ENCODE results near the gene RNF31. TPM values are rescaled to one million over a fixed set of nuclear protein-coding genes. Genes with fewer than 3 reads are reported as not detected.

RNF31 gene
- total RNA-seq, 2 donors from 2014 or later, result 75.5 to 82.9 TPM

DNA sequence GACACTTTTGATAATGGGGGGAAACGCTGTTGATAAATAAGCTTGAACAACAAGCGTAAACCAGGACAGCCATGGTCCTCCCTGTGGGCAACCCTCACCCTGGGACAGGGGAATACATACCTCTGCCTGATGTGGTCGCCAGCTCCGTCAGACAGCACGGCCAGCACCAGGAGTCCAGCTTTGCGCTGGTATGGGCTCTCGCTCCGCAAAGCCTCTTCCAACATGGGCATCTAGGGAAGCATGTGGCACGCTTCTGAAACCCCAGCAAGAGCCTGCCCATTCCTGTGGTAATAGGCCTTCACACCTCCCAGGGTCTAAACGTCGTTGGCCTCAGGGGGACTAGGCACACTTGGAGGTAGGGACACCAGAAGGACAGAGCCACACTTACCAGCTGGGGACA lies 38.4 kb downstream of the RNF31 start:
- Histone ChIP-seq H3K9me3 (ENCODE audit: control insufficient read depth, low read length) (no peaks in the 10 kb centered on the region), H3K27ac (ENCODE audit: low read depth, low read length) (no peak overlapping the region), H3K4me1 (ENCODE audit: control insufficient read depth, insufficient read depth, low read length) (no peaks in the 10 kb centered on the region), H3K4me3 (ENCODE audit: low read length) (no peak overlapping the region), H3K27me3 (ENCODE audit: control insufficient read depth, insufficient read depth, low read length, poor library complexity, severe bottlenecking) (no peaks in the 10 kb centered on the region), H3K36me3 (ENCODE audit: control insufficient read depth, insufficient read depth, low read length) (peaks cover 65% of the 10 kb centered on the region), H3K9ac (ENCODE audit: extremely low read depth, low read length, poor library complexity, severe bottlenecking) (no peak overlapping the region)
- DNase-seq, result no peak
- Mint-ChIP-seq H3K27ac (no peak overlapping the region), H3K9me3 (no peaks in the 10 kb centered on the region), H3K4me3 (no peak overlapping the region), H3K27me3 (ENCODE audit: insufficient read depth) (no peaks in the 10 kb centered on the region), H3K4me1 (peaks cover 6% of the 10 kb centered on the region), H3K36me3 (ENCODE audit: low read depth) (peaks cover 43% of the 10 kb centered on the region)
- TF ChIP-seq, protein P1, sequence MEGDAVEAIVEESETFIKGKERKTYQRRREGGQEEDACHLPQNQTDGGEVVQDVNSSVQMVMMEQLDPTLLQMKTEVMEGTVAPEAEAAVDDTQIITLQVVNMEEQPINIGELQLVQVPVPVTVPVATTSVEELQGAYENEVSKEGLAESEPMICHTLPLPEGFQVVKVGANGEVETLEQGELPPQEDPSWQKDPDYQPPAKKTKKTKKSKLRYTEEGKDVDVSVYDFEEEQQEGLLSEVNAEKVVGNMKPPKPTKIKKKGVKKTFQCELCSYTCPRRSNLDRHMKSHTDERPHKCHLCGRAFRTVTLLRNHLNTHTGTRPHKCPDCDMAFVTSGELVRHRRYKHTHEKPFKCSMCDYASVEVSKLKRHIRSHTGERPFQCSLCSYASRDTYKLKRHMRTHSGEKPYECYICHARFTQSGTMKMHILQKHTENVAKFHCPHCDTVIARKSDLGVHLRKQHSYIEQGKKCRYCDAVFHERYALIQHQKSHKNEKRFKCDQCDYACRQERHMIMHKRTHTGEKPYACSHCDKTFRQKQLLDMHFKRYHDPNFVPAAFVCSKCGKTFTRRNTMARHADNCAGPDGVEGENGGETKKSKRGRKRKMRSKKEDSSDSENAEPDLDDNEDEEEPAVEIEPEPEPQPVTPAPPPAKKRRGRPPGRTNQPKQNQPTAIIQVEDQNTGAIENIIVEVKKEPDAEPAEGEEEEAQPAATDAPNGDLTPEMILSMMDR (conservative IDR thresholded peaks at IDR 0.05), result no peak
- 94 to 97% methylated on average over 10 to 11 of the region's 11 CpGs for WGBS, 2 experiments (ENCODE audit: insufficient coverage in 1 of 2, insufficient read length in 1 of 2)

DNA sequence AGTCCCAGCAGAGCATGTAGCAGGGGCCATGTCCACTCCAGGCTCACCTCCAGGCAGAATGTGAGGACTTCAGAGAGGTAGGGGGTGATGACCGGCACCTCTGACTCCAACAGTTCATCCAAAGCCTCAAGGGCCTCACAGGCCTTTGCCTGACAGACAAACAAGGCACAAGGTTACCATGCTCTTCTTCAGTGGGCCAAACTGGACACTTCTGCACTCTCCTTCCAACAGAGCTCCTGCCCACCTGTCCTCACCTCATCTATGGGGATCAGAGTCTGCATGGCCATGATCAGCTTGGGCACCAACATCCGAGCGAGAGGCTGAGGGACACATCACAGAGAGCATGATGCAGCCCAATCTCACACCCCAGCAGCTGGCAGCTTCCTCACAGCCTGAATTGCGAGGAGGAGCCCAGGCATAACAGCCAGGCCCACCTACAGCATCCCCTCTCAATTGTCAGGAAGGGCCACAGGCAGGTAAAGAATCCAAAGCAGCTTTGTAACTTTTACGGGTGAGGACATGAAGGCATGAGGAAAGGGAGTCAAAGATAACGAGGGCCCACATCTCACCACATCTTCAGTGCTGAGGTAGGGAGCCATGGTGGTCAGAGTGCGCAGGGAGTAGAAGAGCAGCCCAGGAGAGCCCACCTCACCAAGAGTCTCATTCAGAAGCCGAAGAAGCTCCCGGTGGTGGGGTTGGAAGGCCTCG lies 39.7 kb downstream of the RNF31 start:
- no peaks in the 10 kb centered on the region for H3K9me3 Mint-ChIP-seq
- H3K4me3 Mint-ChIP-seq, result peak overlapping the region; percentile 89

DNA sequence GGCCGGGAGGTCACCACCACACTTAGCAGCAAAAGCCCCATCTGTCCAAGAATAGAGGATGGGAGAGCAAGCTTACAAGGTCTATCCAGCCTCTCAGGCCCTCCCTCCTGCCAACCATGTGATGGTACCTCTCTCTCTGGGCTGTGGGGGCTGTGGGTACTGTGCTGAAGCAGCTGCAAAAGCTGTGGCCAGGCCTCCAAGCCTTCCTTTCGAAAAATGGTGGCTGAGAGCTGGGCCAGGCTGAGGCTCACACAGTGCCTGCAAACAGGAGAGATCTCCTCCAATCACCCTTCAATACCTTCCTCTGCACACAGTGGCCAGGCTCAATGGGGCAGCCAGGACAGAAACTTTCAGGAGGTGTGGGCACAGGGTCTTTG lies 40.2 kb downstream of the RNF31 start:
- Mint-ChIP-seq H3K4me1 (peaks cover 6% of the 10 kb centered on the region), H3K4me3 (peak overlapping the region; percentile 89), H3K36me3 (ENCODE audit: low read depth) (peaks cover 53% of the 10 kb centered on the region), H3K27me3 (ENCODE audit: insufficient read depth) (no peaks in the 10 kb centered on the region), H3K27ac (no peak overlapping the region), H3K9me3 (no peaks in the 10 kb centered on the region)
- Histone ChIP-seq H3K9ac (ENCODE audit: extremely low read depth, low read length, poor library complexity, severe bottlenecking) (no peak overlapping the region), H3K9me3 (ENCODE audit: control insufficient read depth, low read length) (no peaks in the 10 kb centered on the region), H3K27me3 (ENCODE audit: control insufficient read depth, insufficient read depth, low read length, poor library complexity, severe bottlenecking) (no peaks in the 10 kb centered on the region), H3K4me1 (ENCODE audit: control insufficient read depth, insufficient read depth, low read length) (no peaks in the 10 kb centered on the region), H3K36me3 (ENCODE audit: control insufficient read depth, insufficient read depth, low read length) (peaks cover 73% of the 10 kb centered on the region), H3K4me3 (ENCODE audit: low read length) (peak overlapping the region; percentile 89), H3K27ac (ENCODE audit: low read depth, low read length) (no peak overlapping the region)
- TF ChIP-seq, protein P1 (conservative IDR thresholded peaks at IDR 0.05), result no peak
- 88 to 89% methylated on average over 1 to 2 of the region's 2 CpGs for WGBS, 2 experiments (ENCODE audit: insufficient coverage in 1 of 2, insufficient read length in 1 of 2)
- DNase-seq, result no peak

More for the DNA sequence above, 39.7 kb downstream of the RNF31 start:
- no peak overlapping the region for H3K27ac Mint-ChIP-seq
- H3K36me3 ChIP-seq (ENCODE audit: control insufficient read depth, insufficient read depth, low read length), result peaks cover 68% of the 10 kb centered on the region
- no peaks in the 10 kb centered on the region for H3K4me1 ChIP-seq (ENCODE audit: control insufficient read depth, insufficient read depth, low read length)
- no peak overlapping the region for H3K27ac ChIP-seq (ENCODE audit: low read depth, low read length)
- TF ChIP-seq, protein P1 (conservative IDR thresholded peaks at IDR 0.05), result no peak
- 92 to 100% methylated on average over 4 to 10 of the region's 10 CpGs for WGBS, 2 experiments (ENCODE audit: insufficient coverage in 1 of 2, insufficient read length in 1 of 2)
- H3K27me3 ChIP-seq (ENCODE audit: control insufficient read depth, insufficient read depth, low read length, poor library complexity, severe bottlenecking), result no peaks in the 10 kb centered on the region
- H3K9me3 ChIP-seq (ENCODE audit: control insufficient read depth, low read length), result no peaks in the 10 kb centered on the region
- H3K4me3 ChIP-seq (ENCODE audit: low read length), result no peak overlapping the region
- H3K36me3 Mint-ChIP-seq (ENCODE audit: low read depth), result peaks cover 49% of the 10 kb centered on the region
- no peaks in the 10 kb centered on the region for H3K27me3 Mint-ChIP-seq (ENCODE audit: insufficient read depth)
- H3K4me1 Mint-ChIP-seq, result peaks cover 6% of the 10 kb centered on the region
- H3K9ac ChIP-seq (ENCODE audit: extremely low read depth, low read length, poor library complexity, severe bottlenecking), result no peak overlapping the region
- DNase-seq, result no peak
